Erythroblast (primary cell): ENCODE results near the gene SLC26A1.

ENCODE experiments used
- GATA1 ChIP-seq: IDR thresholded peaks from 2 replicates; pipeline ENCODE4 v1.6.1; 2011; ENCODE audit warnings: low read depth, mild to moderate bottlenecking, control low read depth, low read length, moderate library complexity
- POLR2A ChIP-seq: IDR thresholded peaks from 2 replicates; pipeline ENCODE4 v1.6.1; 2011; ENCODE audit warnings: mild to moderate bottlenecking, low read length

DNA sequence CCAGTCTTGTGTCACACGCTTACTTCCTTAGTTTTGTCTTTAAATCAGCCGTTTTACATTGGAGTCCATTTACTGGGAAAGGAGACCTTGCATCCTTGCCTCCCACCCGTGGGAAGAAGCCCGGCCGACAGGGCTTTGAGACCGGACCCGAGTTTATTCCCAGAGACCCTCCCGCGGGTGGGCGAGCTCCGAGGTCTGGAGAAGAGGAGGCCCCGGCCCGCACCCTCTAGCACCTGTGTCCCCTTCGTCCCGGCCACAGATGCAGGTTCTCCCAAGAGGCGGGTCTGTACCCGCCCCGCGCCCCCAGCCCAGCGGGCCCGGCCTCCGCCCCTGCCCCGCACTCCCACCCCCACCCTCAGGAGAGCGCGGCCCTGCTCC lies 3.8 kb upstream of the SLC26A1 start:
- no peak for TF ChIP-seq POLR2A
- TF ChIP-seq GATA1, result no peak
